ENCODE results near the gene ELL.

ELL gene

GRCh38 chr19:18466354-18466753 is 55.5 kb downstream of the ELL start:
- DNase-seq = no peak

- DNase-seq = no peak
Observed at GRCh38 chr19:18465964-18466339, 55.9 kb downstream of the ELL start.

- no peak for DNase-seq
Observed at GRCh38 chr19:18465214-18465963, 56.5 kb downstream of the ELL start.

- DNase-seq = no peak
Observed at GRCh38 chr19:18464646-18465045, 57.2 kb downstream of the ELL start.

- no peak for DNase-seq
Observed at GRCh38 chr19:18461471-18461870, 60.4 kb downstream of the ELL start.

GRCh38 chr19:18460900-18461299 is 61.0 kb downstream of the ELL start:
- DNase-seq = no peak

- no peak for DNase-seq
Observed at GRCh38 chr19:18457483-18458331, 64.2 kb downstream of the ELL start.

- no peak for DNase-seq
Observed at GRCh38 chr19:18456974-18457373, 64.9 kb downstream of the ELL start.

- no peak for DNase-seq
Observed at GRCh38 chr19:18456279-18456678, 65.6 kb downstream of the ELL start.

- DNase-seq = no peak
Observed at GRCh38 chr19:18453269-18454024, 68.4 kb downstream of the ELL start.

- DNase-seq = no peak
Observed at GRCh38 chr19:18452386-18452785, 69.5 kb downstream of the ELL start.

- peak in 1 of 2 experiments; percentile 37 for DNase-seq
Observed at GRCh38 chr19:18450931-18451836, 70.7 kb downstream of the ELL start.

GRCh38 chr19:18450021-18450930 is 71.6 kb downstream of the ELL start:
- DNase-seq = no peak

- no peak for DNase-seq
Observed at GRCh38 chr19:18449552-18449951, 72.3 kb downstream of the ELL start.

- no peak for DNase-seq
Observed at GRCh38 chr19:18446811-18447359, 75.0 kb downstream of the ELL start.

- DNase-seq = no peak
Observed at GRCh38 chr19:18446145-18446810, 75.6 kb downstream of the ELL start.

- no peak for DNase-seq
Observed at GRCh38 chr19:18445262-18445948, 76.5 kb downstream of the ELL start.

GRCh38 chr19:18444513-18444912 is 77.4 kb downstream of the ELL start:
- no peak for DNase-seq

- DNase-seq = no peak
Observed at GRCh38 chr19:18443831-18444230, 78.0 kb downstream of the ELL start.

- no peak for DNase-seq
Observed at GRCh38 chr19:18443406-18443805, 78.5 kb downstream of the ELL start.
